NCI-H1092 (cell line): ENCODE results near the gene UNG.

Experiments
- DNase-seq: peaks from one replicate; lab custom pipeline; 2025; lab: John Stamatoyannopoulos, UW

The UNG gene

DNA sequence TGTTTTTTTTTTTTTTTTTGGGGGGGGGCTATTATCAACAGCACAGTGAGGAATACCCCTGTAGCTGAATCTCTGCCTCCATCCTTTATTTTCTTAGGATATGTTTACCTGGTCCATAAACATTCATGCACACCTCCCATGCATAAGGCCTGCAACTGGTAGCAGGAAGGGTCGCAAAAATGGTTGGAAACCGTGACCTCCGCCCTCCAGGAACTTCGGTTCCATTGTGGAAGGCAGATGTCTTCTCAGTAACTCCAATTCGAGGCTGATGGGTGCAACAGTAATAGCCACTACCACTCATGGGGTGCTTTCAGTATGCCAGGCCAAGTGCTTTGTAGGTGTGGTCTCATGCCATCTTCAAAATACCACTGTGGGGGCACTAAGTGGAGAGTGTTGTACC, 59.2 kb downstream of the UNG start:
- no peak for DNase-seq

DNA sequence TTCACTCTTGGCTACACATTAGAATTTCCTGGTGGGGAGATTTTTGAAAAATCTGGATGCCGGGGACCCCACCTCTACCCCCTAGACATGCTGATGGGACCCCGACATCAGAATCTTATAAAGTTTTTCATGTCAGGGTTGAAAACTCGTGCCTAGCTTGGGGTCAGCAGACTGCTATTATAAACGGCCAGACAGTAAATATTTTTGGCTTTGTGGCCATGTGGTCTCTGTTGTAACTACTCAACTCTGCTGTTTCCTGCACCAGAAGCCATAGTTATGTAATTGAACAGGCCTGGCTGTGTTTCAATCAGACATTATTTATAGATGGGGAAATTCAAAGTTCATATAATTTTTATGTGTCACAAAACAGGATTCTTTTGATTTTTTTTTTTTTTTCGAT, 60.6 kb downstream of the UNG start:
- no peak for DNase-seq

DNA sequence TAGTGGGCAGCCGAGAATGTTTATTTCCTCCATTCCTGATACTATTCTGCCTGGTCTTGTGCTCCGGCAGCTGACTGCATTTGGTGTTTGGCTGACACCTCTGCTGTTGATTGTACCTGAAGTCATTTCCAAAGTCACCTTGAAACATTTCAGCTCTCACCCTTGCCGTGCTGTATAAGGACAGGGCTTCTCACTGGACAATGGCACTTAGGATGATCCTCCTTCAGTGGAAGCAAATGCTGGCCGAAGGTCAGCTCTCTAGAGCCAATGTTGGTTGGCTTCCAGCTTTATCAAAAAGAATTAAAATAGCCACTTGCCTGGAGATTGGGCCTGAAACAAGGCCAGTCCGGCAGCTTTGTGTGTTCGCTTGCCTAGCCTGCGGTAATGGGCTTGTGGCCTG, 63.0 kb downstream of the UNG start:
- DNase-seq = no peak
